ENCODE measurements around the gene PEX16.

The PEX16 gene

DNA sequence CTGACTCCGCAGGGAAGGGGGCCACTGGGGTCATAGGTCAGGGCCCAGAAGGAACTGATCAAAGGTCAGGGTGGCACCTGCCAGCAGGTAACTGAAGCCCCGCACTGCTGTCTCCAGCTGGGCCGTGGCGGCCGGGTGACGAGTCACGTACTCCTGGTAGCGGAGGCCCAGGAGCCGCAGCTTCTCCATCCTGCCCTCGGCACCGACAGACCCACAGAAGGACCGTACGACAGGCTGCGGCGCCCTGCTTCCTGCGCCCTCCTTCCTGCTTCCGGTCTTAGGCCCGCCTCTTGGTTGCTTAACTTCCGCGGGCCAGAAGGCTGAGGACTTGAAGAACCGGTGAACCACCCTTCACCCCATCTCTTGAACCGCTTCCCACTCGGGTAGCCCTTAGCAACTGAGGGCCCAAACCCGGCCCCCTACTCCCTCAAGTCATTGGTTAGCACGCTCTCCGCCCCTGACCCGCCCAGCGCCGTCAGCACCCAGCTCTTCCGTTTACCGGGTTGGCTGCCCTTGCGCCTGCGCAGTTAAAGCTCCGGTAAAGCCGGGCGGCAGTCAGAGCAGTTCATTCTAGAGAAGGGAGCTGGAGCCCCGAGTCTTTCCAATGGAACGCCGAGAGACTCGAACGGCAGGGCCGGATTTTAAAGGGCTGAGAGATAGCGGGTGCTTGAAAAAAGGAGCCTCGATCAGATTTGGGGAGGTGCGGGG lies at the start of gene PEX16:
Gene PEX16 (minus strand): TSS at position 255 of the 708 bp plus-strand sequence. CDS start 66 bp downstream, at position 189.
- DNase-seq (ENCODE audit: low read depth in 1 of 2, low spot score in 1 of 2): peak; percentile 89 to 90

DNA sequence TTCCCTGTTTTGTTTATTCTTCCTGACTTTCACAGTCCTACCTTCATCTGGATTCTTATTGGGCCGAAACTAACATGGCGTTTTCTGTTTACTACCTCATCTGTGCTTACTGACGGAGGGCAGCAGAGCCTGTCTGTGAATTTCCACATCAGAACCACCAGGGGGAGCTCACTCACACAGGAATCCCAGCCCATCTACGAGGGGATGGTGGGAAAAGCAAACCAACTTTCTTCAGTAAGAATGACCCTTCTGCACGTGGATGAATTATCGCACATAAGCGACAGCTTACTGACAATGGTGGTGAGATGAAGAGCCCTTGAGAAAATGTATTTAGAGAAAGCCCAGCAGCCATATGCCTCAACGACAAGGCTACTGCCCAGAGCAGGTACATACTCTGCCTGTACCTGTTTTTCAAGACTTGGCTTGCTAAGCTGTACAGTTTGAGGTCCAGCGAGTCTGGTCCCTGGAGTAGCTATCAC lies 47.3 kb upstream of the PEX16 start:
- DNase-seq (ENCODE audit: low read depth in 1 of 2, low spot score in 1 of 2): peak; percentile 9 to 16

DNA sequence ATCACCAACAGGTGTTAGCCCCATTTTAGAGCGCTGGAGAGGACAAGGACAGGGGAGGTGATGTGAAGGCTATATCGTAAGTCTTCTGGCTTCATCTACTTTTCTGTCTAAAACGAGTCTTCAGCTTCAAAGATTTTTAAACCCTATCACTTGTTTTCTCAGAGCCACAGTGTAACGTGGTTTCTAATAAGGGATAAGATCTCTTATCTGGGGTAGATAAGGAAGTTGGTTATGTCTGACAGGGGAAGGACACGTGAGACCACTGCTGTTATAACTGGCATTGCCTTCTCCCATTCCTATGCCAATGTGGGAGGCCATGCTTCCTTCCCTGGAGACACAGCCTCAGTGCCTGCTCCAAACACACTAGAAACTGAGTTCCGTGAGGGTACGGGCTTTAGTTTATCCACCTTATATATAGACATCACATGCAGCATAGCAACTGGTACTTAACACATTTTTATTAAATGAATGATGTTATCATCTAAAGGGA lies 44.1 kb upstream of the PEX16 start:
- no peak for DNase-seq (ENCODE audit: low read depth in 1 of 2, low spot score in 1 of 2)

DNA sequence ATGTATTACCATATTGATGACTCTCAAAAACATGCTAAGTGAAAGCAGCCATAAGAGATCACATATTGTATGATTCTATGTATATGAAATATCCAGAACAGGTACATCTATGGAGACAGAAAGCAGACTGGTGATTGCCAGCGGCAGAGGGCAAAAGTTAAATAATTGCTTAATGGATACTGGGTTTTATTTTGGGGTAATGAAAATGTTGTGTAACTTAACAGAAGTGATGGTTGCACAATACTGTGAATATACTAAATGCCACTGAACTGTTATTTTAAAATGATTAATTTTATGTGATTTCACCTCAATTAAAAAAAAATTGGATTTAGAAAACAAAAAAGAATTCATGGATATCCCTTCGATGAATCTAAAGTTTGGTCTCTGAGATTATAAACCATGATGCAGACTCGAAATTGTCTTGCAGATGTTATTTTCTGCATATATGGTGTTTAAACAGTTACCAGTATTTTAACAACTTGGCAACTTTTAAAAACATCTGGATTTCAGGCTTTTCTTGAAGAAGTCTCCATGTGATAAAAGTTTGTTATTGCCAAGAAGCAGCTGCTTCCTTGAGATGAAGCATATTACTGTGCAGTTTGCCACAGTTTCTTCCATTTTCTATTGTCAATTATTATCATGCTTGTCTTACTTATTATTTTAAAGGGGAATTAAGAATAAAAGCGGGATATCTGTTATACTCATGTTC lies 42.9 kb upstream of the PEX16 start:
- no peak for DNase-seq (ENCODE audit: low read depth in 1 of 2, low spot score in 1 of 2)

DNA sequence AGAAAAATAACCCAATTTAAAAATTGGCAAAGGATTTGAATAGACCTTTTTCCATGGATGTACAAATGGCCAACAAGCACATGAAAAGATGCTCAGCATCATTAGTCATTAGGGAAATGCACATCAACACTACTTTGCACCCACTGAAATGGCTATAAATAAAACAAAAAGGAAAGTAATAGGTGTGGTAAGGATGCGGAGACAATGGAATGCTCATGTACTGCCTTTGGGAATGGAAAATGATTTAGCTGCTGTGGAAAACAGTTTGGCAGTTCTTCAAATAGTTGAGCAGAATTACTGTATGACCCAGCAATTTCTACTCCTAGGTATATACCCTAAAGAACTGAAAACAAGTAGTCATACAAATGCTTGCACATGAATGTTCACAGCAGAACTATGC lies 42.2 kb upstream of the PEX16 start:
- DNase-seq (ENCODE audit: low read depth in 1 of 2, low spot score in 1 of 2): no peak

DNA sequence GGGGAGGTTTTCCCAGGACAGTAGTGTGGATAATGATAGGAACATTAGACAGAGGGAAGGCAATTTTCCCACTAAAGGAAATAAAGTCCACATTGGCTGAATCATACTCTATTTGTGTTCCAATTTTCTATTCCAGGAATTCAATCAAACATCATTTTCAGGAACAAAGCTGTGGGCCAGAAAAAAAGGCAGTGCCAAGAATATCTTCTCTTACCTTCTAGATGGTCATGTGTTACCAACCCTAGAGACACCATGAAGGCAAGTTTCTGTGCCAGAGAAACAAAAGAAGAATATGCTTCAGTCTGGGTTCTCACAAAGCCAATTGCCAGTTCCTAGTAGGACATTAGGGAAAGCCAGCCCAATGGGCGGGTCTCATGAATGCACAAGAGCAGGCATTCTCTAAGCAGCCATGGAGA lies 32.3 kb upstream of the PEX16 start:
- no peak for DNase-seq (ENCODE audit: low read depth in 1 of 2, low spot score in 1 of 2)

DNA sequence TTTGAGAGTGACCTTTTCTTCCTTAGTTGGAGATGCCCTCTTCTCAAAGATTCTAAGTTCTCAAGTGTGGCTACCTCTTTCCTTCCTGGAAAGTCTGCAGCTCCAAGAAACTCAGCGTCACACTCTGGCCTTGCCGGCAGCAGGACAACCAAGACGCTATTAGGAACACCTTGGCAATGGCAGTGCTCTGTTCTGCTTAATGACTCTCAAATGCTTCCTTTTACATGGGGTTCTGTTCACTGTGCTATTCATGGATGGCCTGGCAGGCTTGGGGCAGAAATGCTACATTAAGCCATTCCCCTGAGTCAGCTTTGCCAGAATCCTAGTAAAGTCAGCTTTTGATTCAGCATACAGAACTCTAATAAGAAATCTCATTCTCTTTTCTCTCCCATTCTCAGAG lies 30.7 kb upstream of the PEX16 start:
- no peak for DNase-seq (ENCODE audit: low read depth in 1 of 2, low spot score in 1 of 2)

DNA sequence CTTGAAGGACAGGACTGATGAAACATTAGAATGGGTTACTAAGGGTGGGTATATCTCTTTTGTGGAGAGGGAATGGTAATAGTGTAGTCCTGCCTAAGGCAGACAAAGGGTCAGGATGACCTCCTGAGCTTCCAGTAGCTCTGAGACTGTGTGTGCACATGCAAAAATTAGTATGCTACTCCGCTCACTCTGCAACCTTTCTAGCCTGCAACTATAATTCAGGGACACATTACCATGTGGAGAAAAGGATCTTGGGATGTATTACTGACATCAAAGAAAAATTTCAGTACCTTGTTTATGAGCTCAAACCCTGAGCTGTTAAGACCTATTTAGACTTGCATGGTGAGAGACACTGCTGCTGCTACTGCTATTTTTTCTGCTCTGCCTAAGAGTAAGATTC lies 30.2 kb upstream of the PEX16 start:
- DNase-seq (ENCODE audit: low read depth in 1 of 2, low spot score in 1 of 2): no peak

DNA sequence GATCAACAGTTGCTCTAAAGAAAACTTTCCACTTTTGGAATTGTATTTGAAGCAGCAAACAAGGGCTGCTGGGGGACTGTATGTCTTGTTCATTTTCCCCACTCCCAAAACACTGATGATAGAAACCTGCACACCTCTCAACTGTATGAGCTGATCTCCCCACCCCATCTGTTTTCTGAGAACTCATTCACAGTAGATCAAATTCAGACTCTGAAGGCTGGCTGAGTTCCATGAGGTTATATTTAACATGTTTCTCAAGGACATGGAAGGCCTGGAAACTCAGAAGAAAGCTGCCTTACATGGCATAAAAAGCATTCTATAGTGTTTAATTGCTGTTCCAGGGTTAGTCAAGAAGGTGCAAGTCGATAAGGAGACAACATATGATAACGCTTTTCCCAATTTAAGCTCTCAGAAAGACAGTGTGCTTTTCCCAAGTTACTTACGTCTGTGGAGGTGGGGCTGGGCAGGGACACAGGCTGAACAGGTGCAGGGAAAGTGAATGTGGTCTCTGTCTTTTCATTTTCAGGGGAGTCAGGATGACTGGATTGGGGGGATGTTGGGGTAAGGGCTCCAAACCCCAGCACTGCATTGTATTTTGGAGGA lies 27.8 kb upstream of the PEX16 start:
- no peak for DNase-seq (ENCODE audit: low read depth in 1 of 2, low spot score in 1 of 2)

DNA sequence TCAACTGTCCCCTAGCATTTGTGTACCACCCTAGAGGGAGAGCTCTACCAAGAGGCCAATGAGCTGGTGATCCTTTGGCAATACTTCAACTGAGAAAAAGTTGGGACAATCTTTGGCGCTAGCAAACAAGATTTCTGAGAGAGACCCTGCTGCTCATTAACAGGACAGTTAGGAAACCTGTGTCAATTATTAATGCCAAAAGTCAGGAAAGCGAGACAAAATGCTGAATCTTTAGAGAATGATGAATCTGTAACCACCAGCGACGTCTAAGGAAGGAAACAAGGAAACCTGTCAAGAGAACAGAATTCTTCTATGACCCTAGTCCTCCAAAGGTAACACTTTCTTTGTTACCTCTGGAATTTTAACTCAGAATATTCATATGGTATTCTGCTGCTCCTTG lies 24.7 kb upstream of the PEX16 start:
- no peak for DNase-seq (ENCODE audit: low read depth in 1 of 2, low spot score in 1 of 2)

DNA sequence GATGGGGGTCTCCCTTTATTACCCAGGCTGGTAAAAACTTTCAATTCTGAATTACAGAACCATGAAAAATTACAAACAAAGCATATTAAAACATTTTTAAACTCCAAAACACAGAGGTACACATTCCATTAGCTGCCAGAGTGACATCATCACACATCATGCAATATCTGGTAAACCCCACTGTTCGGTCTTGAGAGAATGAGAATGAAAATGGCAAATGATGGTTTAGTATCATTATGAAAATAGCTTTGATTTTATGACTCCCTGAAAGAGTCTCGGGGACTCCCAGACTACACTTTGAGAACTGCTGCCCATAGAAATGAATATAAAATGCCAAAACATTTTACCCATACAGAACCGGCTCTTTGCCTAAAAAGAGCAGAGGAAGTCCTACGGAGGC lies 23.6 kb upstream of the PEX16 start:
- DNase-seq (ENCODE audit: low read depth in 1 of 2, low spot score in 1 of 2): no peak

DNA sequence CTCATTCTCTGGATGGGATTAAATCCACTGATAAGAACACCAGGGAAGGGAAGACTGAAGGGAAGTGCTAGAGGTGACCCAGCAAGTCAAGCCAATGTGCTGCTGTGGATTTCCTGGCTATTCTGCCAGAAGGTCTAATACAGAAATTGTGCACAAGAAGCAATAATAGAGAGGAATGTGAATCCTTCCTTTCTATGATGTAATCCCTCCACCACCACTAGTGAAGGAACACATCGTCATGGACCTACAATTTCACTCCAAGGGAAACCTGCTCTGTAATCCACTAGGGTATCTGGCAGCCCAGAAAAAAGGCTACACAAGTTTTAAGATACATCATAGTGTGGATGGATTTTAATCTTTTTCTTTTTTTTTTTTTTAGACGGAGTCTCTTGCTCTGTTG lies 22.2 kb upstream of the PEX16 start:
- no peak for DNase-seq (ENCODE audit: low read depth in 1 of 2, low spot score in 1 of 2)

DNA sequence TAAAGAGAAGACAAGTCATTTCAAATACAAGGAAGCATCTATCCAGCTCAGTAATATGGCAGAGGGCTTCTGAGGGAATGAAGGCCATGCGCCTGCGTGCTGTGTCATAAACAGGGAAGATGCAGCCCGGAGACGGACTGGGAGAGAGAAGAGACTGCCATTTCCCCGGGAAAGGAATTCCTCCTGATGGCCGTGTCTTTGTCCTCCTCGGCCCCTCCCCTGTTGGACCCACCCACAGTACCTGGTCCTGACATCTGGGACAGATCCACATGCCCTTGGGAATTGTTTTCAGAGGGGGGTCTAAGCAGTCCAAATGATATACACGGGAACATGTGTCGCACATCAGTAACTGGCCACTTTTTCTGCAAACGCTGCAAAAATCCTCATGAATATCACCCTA lies 20.2 kb upstream of the PEX16 start:
- no peak for DNase-seq (ENCODE audit: low read depth in 1 of 2, low spot score in 1 of 2)

DNA sequence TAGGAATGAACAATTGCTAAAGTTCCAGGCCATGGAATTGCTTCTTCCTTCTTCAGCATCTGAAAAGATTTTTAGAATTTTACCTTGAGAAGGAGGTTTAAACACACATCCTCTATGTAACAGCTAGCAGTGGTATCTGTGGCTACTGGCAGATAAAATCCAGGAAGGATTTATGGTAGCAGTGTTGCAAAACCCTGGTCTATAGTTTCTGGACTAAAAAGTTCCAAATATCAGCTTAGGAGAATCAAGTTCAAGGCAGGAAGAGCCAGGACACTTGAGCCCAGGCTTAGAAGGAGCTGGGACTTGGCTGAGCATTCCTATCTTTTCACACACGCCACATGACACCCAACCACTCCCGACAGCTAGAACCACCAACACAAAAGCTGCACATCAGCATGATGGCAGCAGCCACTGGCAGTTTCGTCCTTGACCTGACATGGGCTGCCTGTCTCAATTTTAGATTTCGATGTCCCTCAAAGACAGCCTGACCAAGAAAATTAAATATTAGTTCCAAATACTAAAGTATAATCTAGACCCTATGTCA lies 18.9 kb upstream of the PEX16 start:
- no peak for DNase-seq (ENCODE audit: low read depth in 1 of 2, low spot score in 1 of 2)

DNA sequence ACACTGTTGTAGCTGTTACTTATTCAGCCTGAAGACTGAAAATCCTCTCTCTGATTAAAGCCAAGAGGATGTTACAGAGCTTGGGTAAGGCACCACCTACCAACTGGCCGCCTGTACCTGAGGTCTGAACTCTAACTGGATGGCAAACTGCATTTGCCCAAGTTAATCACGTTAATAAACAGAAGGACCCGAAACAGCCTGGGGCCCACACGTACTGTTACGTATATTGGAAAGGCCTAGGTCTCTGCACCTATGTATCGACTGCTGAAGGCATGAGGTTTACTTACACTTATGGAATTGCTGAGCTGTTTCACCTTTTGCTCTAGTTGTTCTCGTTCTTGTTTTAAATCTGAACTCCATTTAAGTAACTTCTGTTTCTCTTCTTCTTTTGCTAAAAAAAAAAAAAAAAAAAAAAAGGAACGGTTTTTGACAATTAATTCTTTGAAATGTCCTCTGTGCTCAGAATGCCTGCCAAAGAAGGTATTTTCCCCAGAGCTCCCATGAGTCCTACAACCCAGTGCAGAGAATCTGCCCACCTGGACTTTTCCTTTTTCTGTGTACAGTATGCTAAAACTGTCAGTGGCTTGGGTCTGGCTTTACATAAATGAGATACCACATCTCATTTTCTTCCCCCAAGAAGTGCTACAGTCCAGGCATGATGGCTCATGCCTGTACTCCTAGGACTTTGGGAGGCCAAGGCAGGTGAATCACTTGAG lies 17.8 kb upstream of the PEX16 start:
- DNase-seq (ENCODE audit: low read depth in 1 of 2, low spot score in 1 of 2): no peak

DNA sequence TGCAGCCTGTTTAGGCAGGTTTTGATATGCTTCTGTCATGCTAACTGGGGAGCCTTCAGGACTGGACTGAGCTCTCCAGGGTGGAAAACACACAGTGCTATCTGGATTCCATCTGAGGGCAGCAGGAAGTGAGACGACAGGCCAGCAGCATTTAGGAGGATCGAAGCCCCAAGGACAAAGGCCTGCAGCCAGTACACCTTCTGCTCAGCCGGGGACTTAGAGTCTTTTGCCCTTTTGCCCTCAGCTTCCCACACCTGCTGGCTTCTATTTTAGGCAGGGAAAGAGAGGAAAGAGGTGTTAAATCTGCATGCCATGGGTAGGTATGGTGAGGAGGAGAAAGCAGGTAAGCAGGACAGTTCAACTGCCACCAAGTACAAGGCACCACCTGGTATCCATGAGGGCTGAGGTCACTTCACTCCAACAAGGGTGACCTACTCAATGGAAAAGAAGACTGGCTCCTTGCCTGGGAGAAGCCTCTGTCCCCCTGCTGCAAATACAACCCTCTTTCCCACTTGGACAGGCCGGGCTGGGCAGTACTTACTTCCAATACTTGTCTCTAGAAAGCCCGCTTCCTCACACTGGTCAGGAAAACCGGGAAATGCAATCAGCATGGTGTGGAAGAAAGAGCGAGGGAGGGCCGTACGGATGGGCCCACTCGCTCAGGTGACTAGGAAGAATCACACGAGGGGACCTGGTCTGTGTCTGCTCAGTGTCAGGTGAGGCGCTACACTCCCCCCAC lies 17.1 kb upstream of the PEX16 start:
- no peak for DNase-seq (ENCODE audit: low read depth in 1 of 2, low spot score in 1 of 2)

DNA sequence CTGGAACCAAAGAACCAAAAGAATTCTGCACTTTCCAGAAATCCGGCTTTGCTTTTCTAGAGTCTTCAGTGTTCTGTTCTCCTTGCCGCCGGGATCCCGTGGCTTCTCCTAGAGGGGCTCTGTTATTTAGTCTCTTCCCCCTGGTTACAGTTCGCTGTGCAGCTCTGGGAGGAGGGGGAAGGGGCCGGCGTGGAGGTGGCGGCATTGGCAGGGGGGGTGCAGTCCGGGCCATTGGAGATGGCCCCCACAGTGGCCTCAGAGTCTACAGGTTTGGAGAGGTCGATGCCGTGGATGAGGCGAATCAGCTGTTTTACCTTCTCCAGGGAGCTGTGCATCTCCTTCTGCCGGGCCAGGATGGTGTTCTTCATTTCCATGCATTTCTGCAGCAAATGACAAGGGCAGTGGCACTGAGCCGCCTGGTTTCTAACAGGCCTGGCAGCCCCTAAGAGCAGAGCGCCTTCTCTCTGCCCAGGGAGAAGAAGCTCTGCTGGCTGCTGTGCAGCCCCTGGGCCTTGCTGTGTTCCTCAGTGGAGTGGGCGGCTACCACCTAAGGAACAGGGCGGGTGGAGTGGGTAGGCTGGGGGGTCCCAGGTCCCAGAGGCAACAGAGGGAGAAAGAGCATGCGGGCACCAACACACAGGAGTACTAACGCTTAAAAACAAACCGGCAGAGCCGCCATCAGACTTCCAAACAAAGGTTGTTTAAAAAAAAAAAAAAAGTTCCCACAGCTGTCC lies 16.3 kb upstream of the PEX16 start:
- DNase-seq (ENCODE audit: low read depth in 1 of 2, low spot score in 1 of 2): no peak

DNA sequence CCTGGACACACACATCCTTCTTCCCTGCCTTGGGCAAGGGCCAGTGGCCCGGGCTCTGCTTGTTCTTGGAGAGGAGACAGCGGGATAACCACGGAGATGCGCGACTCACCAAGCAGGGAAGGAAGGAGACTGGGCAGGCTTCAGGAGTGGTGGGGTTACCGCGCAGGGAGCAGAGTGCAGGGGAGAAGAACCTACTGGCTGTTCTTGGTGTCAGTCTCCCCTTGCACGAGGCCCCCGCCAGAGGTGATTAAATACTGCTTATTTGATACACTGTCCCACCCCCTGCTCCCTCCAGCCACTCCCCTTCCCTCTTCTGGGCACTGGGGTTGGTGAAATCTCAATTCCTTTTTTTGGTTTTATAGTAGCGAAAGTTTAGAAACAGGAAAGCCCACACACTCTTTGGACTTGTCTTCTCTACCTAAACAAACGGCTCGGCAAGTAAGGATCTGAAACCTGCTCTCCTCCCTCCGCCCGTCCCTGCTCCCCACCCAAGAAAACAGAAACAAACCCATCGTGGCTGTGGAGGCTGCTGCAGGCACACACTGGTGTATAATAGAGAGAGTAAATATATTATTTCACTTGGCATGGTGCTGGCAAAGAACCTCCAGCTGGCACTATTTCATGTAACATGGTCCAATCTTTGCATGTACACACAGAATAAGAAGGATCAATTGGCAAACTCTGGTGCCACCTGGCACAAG lies 15.6 kb upstream of the PEX16 start:
- no peak for DNase-seq (ENCODE audit: low read depth in 1 of 2, low spot score in 1 of 2)

DNA sequence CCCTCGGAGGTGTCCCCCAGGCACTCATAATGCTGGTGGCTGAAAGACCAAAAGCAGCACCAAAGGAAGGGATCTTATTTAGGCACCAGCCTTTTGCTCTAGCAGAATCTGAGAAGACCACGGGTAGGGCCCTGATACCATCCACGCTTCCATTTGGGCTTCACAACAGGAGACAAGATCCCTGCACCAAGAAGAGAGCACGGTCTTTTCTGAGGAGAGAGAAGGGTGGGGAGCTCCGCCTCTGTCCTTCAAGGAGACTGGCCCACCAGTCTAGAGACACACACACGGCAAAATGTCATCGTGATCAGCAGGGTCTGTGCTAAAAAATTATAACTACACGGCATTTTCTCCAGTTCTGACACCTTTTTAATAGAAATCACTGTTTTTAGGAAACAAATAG lies 14.5 kb upstream of the PEX16 start:
- DNase-seq (ENCODE audit: low read depth in 1 of 2, low spot score in 1 of 2): no peak

Data from stimulated activated CD4-positive, alpha-beta T cell treated with anti-CD3 and anti-CD28 coated beads, Interleukin-15, amount 100 ng/mL, for 1 hour (primary cell).